Stimulated activated CD8-positive, alpha-beta memory T cell treated with anti-CD3 and anti-CD28 coated beads, Interleukin-15, amount 100 ng/mL, for 48 hours (primary cell): ENCODE data around the gene NEURL2.
"Not testable (repeated sequence)": the region's sequence is repeated elsewhere in the genome, so short reads cannot be mapped to it uniquely, and the experiment has no call there.

Source experiments
- DNase-seq, 2 donors: peaks; one replicate each; pipeline ENCODE4 v3.0.0-alpha.2; 2020; ENCODE audit warnings: low read depth in 2 of 2

NEURL2 gene

GRCh38 chr20:45890985-45891983 lies at the start of gene NEURL2, which contains the start of gene CTSA:
Gene NEURL2 (minus strand): TSS chr20:45891208. CDS start chr20:45890991, 217 bp downstream.
Gene CTSA (plus strand): TSS chr20:45891335. CDS start chr20:45891569, 234 bp downstream.
- DNase-seq: peak; percentile 74 to 79

GRCh38 chr20:45940469-45940868 lies 49.5 kb upstream of the NEURL2 start:
- no peak for DNase-seq

- DNase-seq: no peak
Measured at GRCh38 chr20:45940053-45940452, 49.0 kb upstream of the NEURL2 start.

- no peak for DNase-seq
Measured at GRCh38 chr20:45938727-45939438, 47.9 kb upstream of the NEURL2 start.

GRCh38 chr20:45937765-45938164 lies 46.8 kb upstream of the NEURL2 start:
- no peak for DNase-seq

GRCh38 chr20:45935416-45936046 lies 44.5 kb upstream of the NEURL2 start:
- DNase-seq: no peak

- DNase-seq: peak; percentile 95 to 97
Measured at GRCh38 chr20:45934586-45935415, 43.8 kb upstream of the NEURL2 start, which contains the start of gene PCIF1. Gene PCIF1 (plus strand): TSS chr20:45934683. CDS start chr20:45939000, 4,317 bp downstream.

GRCh38 chr20:45934046-45934585 lies 43.1 kb upstream of the NEURL2 start:
- DNase-seq: peak in 1 of 2 donors; percentile 25

- DNase-seq: peak; percentile 39 to 42
Measured at GRCh38 chr20:45933266-45934045, 42.4 kb upstream of the NEURL2 start.

- DNase-seq: not testable (repeated sequence)
Measured at GRCh38 chr20:45931680-45932079, 40.7 kb upstream of the NEURL2 start.

GRCh38 chr20:45927071-45927878 lies 36.3 kb upstream of the NEURL2 start:
- DNase-seq: no peak

GRCh38 chr20:45926731-45927070 lies 35.7 kb upstream of the NEURL2 start:
- no peak for DNase-seq

GRCh38 chr20:45925821-45926506 lies 35.0 kb upstream of the NEURL2 start:
- DNase-seq: no peak

GRCh38 chr20:45924391-45925261 lies 33.6 kb upstream of the NEURL2 start:
- DNase-seq: no peak

- DNase-seq: no peak
Measured at GRCh38 chr20:45921337-45922189, 30.6 kb upstream of the NEURL2 start.

- DNase-seq: no peak
Measured at GRCh38 chr20:45920462-45921336, 29.7 kb upstream of the NEURL2 start.
